Skeletal muscle cell (primary cell): ENCODE data around the gene SLC24A3.
A peak's percentile ranks its signal among the peaks of the same experiment; 100 is the strongest.

Source experiments
- DNase-seq: peaks from one replicate; pipeline ENCODE4 v3.0.0-alpha.2; 2010; ENCODE audit warnings: low read depth
- H3K4me3 ChIP-seq: 2 replicates; pipeline ENCODE4 v1.5.1; 2011; ENCODE audit warnings: low read depth, mild to moderate bottlenecking, control low read depth, low read length, moderate library complexity

The SLC24A3 gene

GRCh38 chr20:19232997-19233794, 20.8 kb downstream of the SLC24A3 start:
- no peak overlapping the region for H3K4me3 ChIP-seq
- no peak for DNase-seq

- no peak overlapping the region for H3K4me3 ChIP-seq
- DNase-seq = no peak
These were observed 24.1 kb downstream of the SLC24A3 start for GRCh38 chr20:19236371-19237055.

GRCh38 chr20:19241440-19241839, 29.0 kb downstream of the SLC24A3 start:
- H3K4me3 ChIP-seq = no peak overlapping the region
- DNase-seq = no peak

GRCh38 chr20:19244291-19244690, 31.8 kb downstream of the SLC24A3 start:
- DNase-seq = no peak
- no peak overlapping the region for H3K4me3 ChIP-seq

- no peak for DNase-seq
- no peak overlapping the region for H3K4me3 ChIP-seq
These were observed 36.9 kb downstream of the SLC24A3 start for GRCh38 chr20:19249106-19249879.

- no peak overlapping the region for H3K4me3 ChIP-seq
- DNase-seq = no peak
These were observed 37.9 kb downstream of the SLC24A3 start for GRCh38 chr20:19250346-19250745.

GRCh38 chr20:19251506-19251905, 39.1 kb downstream of the SLC24A3 start:
- DNase-seq = no peak
- H3K4me3 ChIP-seq = no peak overlapping the region

- H3K4me3 ChIP-seq = no peak overlapping the region
- DNase-seq = no peak
These were observed 39.5 kb downstream of the SLC24A3 start for GRCh38 chr20:19251958-19252357.

GRCh38 chr20:19252451-19253120, 40.1 kb downstream of the SLC24A3 start:
- H3K4me3 ChIP-seq = no peak overlapping the region
- DNase-seq = peak; percentile 20

- DNase-seq = no peak
- H3K4me3 ChIP-seq = no peak overlapping the region
These were observed 40.9 kb downstream of the SLC24A3 start for GRCh38 chr20:19253316-19253715.

- DNase-seq = peak; percentile 12
- H3K4me3 ChIP-seq = no peak overlapping the region
These were observed 41.7 kb downstream of the SLC24A3 start for GRCh38 chr20:19253916-19254820.

- no peak for DNase-seq
- no peak overlapping the region for H3K4me3 ChIP-seq
These were observed 42.5 kb downstream of the SLC24A3 start for GRCh38 chr20:19254956-19255355.

GRCh38 chr20:19256085-19256484, 43.6 kb downstream of the SLC24A3 start:
- H3K4me3 ChIP-seq = no peak overlapping the region
- no peak for DNase-seq

- H3K4me3 ChIP-seq = no peak overlapping the region
- no peak for DNase-seq
These were observed 44.6 kb downstream of the SLC24A3 start for GRCh38 chr20:19256906-19257595.

- DNase-seq = no peak
- H3K4me3 ChIP-seq = no peak overlapping the region
These were observed 45.4 kb downstream of the SLC24A3 start for GRCh38 chr20:19257865-19258264.

- DNase-seq = no peak
- H3K4me3 ChIP-seq = no peak overlapping the region
These were observed 46.7 kb downstream of the SLC24A3 start for GRCh38 chr20:19259141-19259591.

GRCh38 chr20:19260412-19261090, 48.1 kb downstream of the SLC24A3 start:
- H3K4me3 ChIP-seq = no peak overlapping the region
- DNase-seq = no peak

GRCh38 chr20:19264191-19264590, 51.7 kb downstream of the SLC24A3 start:
- DNase-seq = no peak
- no peak overlapping the region for H3K4me3 ChIP-seq
